NCI-H526 (cell line): Measurements from ENCODE around the gene DIP2B.

Experiments used
- DNase-seq, 2 experiments: peaks; one replicate each; lab custom pipeline; 2025; lab: John Stamatoyannopoulos, UW

The DIP2B gene

GRCh38 chr12:50574601-50575348, 70.0 kb downstream of the DIP2B start:
- no peak for DNase-seq

- no peak for DNase-seq
Measured at GRCh38 chr12:50579757-50580267, 75.0 kb downstream of the DIP2B start.

GRCh38 chr12:50580436-50580835, 75.7 kb downstream of the DIP2B start:
- DNase-seq: no peak

GRCh38 chr12:50581226-50582184, 76.7 kb downstream of the DIP2B start:
- no peak for DNase-seq

GRCh38 chr12:50584135-50584534, 79.3 kb downstream of the DIP2B start:
- DNase-seq: no peak

GRCh38 chr12:50589650-50590435, 85.1 kb downstream of the DIP2B start:
- DNase-seq: no peak

- no peak for DNase-seq
Measured at GRCh38 chr12:50590869-50591268, 86.1 kb downstream of the DIP2B start.

GRCh38 chr12:50595667-50596066, 90.9 kb downstream of the DIP2B start:
- DNase-seq: no peak

- DNase-seq: no peak
Measured at GRCh38 chr12:50597200-50598195, 92.7 kb downstream of the DIP2B start.

- DNase-seq: no peak
Measured at GRCh38 chr12:50598321-50598862, 93.6 kb downstream of the DIP2B start.

- DNase-seq: no peak
Measured at GRCh38 chr12:50599366-50600095, 94.7 kb downstream of the DIP2B start.

- no peak for DNase-seq
Measured at GRCh38 chr12:50600364-50600763, 95.6 kb downstream of the DIP2B start.

GRCh38 chr12:50603817-50604639, 99.2 kb downstream of the DIP2B start:
- no peak for DNase-seq

GRCh38 chr12:50604640-50604920, 99.8 kb downstream of the DIP2B start:
- DNase-seq: no peak

GRCh38 chr12:50606675-50607375, 102.0 kb downstream of the DIP2B start:
- no peak for DNase-seq

GRCh38 chr12:50609292-50609874, 104.6 kb downstream of the DIP2B start:
- DNase-seq: no peak

- no peak for DNase-seq
Measured at GRCh38 chr12:50610171-50610570, 105.4 kb downstream of the DIP2B start.
